ENCODE measurements around the gene TCF25. TPM values are rescaled to one million over a fixed set of nuclear protein-coding genes. Genes with fewer than 3 reads are reported as not detected.
"Not testable (repeated sequence)": the region's sequence is repeated elsewhere in the genome, so short reads cannot be mapped to it uniquely, and the experiment has no call there.

The TCF25 gene
- total RNA-seq, 4 donors from 2014 or later: 123 to 202 (median 160) TPM

- ATAC-seq (ENCODE audit: low FRiP score): no peak
- no peak for DNase-seq (ENCODE audit: low spot score)
- no peak for TF ChIP-seq CTCF (IDR thresholded peaks at IDR 0.05)
These were observed 1.5 kb upstream of the TCF25 start for GRCh38 chr16:89871895-89872294.

- DNase-seq (ENCODE audit: low spot score): peak; percentile 94
These were observed 739 bp downstream of the TCF25 start for GRCh38 chr16:89873972-89874689.

GRCh38 chr16:89879123-89879522, 5.7 kb downstream of the TCF25 start:
- not testable (repeated sequence) for DNase-seq (ENCODE audit: low spot score); ATAC-seq (ENCODE audit: low FRiP score)

More at GRCh38 chr16:89873972-89874689, 739 bp downstream of the TCF25 start:
- no peak for TF ChIP-seq CTCF (IDR thresholded peaks at IDR 0.05)
- peak; percentile 92 for ATAC-seq (ENCODE audit: low FRiP score)

- no peak for TF ChIP-seq CTCF (IDR thresholded peaks at IDR 0.05)
- no peak for ATAC-seq (ENCODE audit: low FRiP score)
- DNase-seq (ENCODE audit: low spot score): no peak
These were observed 7.3 kb downstream of the TCF25 start for GRCh38 chr16:89880477-89881367.

GRCh38 chr16:89881368-89881730, 8.0 kb downstream of the TCF25 start:
- no peak for ATAC-seq (ENCODE audit: low FRiP score)
- no peak for TF ChIP-seq CTCF (IDR thresholded peaks at IDR 0.05)
- DNase-seq (ENCODE audit: low spot score): no peak

GRCh38 chr16:89883346-89884040, 10.1 kb downstream of the TCF25 start:
- no peak for ATAC-seq (ENCODE audit: low FRiP score)
- no peak for DNase-seq (ENCODE audit: low spot score)

More at GRCh38 chr16:89883346-89884040, 10.1 kb downstream of the TCF25 start:
- TF ChIP-seq CTCF (IDR thresholded peaks at IDR 0.05): no peak

Data from omental fat pad (tissue), 4 donors.